OCI-M1 (cell line): ENCODE results near the gene BFSP2.
A peak's percentile ranks its signal among the peaks of the same experiment; 100 is the strongest.

ENCODE experiments used
- DNase-seq: peaks from one replicate; lab custom pipeline; 2025; lab: John Stamatoyannopoulos, UW

BFSP2 gene

DNA sequence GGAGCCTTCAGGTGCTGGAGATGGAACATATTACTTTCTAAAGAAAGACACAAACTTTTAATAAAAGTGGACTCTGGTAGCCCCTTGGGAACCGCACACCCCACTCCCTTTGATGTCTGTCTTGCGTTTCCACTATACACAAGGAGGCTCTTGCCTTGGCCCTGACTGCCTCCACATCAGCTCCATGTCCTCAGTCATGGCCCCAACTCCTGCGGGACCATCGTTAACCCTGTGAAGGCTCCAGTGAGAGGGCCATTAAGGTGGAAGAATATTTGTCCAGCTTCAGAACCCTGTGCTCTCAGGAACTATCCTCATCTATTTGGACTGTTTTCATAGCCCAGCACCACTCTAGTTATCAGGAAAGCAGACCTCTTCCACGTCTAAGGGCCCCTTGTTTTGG, 16.1 kb upstream of the BFSP2 start:
- no peak for DNase-seq

GRCh38 chr3:133384331-133385027, 15.4 kb upstream of the BFSP2 start:
- peak; percentile 56 for DNase-seq

GRCh38 chr3:133386876-133387275, 13.0 kb upstream of the BFSP2 start:
- no peak for DNase-seq

DNA sequence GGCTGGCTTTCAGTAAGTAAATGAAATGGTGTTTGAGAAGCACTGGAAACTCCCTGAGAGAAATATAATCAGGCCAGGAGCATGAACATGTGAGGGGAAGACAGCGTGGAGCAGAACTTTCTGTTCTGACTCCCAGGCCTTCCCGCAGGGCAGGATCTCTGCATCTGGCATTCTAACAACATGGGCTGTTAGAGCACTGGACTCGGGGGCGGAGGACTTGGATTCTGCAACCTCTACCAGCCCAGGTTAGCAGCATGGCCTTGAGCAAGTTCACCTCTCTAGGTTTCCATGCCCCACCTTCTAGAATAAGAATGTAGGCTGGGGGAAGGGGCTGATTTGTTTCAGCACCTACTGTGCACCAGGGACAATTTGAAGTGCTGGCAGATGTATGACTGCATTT, 12.5 kb upstream of the BFSP2 start:
- no peak for DNase-seq

DNA sequence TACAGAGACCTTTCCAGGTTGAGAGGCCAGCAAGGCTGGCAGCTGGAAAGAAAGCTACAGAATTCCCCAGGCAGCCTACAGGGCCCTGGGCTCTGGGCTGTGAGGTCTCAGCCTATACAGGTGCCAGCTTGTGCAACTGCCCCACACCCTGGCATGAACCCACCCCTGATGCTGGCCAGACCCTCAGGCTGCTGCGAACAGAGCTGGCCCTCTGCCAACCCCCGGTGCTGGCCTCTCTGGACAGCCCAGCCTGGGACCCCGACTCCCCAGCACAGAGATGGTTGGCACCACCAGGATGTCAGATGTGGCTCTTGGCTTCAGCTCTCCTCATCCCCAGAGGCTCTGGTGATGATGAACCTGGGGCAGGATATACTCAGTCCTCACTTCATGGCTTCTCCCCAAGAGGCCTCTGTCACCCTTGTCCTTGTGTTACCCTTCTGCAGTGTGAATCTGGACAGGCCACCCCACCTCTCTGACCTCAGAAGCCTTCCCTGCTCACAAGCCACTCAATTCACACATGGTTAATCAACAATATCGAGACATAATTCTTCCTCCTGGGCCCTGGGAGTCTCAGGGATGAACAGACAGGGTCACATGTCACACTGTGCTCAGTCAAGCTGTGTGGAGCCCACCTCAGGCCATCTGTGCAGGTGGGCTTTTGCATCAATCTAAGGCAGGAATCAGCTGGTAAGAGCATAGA, 11.0 kb upstream of the BFSP2 start:
- no peak for DNase-seq

DNA sequence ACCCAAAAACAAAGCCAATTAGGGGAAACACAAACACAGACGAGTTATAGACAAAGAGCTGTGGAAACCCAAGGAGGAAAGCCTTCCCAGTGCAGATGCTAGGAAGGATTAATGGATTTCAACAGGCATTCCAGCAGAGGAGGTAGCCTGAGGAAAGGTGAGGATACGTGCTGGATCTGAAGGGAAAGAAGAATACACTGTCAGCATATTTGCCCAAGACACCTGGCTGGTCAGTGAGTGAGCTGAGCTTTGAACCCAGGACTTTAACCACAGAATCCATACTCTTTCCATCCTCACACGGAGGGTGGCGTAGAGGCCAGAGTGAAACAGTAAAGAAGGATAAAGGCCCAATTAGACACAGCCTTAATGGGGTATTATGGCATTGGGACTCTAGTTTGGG, 9.1 kb upstream of the BFSP2 start:
- DNase-seq, result no peak

GRCh38 chr3:133393204-133393603, 6.7 kb upstream of the BFSP2 start:
- peak; percentile 55 for DNase-seq

GRCh38 chr3:133393691-133394474, 6.0 kb upstream of the BFSP2 start:
- peak; percentile 31 for DNase-seq

GRCh38 chr3:133394561-133395311, 5.1 kb upstream of the BFSP2 start:
- DNase-seq, result no peak

- no peak for DNase-seq
Measured at GRCh38 chr3:133396906-133397305, 3.0 kb upstream of the BFSP2 start.

DNA sequence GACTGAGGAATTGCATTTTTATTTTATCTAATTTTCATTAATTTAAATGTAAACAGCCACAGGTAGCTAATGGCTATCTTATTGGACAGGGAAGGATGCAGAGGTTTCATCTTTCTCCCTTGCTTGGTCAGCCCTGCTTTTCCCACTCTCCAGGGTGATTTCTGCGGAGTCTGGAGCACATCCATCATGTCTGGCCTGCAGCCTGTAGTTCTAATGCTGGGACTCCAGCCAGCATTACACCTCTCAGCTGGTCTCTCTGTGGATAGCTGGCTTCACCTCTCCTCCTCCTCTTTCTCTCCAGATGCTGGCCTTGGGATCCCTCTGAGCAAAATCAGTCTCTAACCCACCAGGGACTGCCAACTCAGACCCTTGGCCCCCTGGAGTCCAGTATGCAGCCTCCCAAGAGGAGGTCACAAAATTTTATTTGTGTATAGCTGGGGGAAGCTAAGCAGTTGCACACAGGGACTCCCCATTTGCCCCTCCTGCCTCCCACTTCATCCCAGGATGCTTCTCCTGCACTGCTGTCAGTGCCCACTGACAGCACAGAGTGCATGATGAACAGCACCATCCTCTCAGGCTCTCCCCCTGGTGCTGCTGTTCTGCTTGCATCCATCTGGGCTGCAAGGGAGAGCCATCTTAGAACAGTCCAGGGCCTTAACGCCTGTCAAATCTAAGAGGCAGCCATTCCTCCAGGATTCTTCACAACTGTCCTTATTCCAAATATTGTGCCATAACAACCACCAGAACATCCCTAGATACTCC, 1.7 kb downstream of the BFSP2 start:
- no peak for DNase-seq

- no peak for DNase-seq
Measured at GRCh38 chr3:133404920-133405319, 5.1 kb downstream of the BFSP2 start.

- DNase-seq, result no peak
Measured at GRCh38 chr3:133408366-133408765, 8.5 kb downstream of the BFSP2 start.

DNA sequence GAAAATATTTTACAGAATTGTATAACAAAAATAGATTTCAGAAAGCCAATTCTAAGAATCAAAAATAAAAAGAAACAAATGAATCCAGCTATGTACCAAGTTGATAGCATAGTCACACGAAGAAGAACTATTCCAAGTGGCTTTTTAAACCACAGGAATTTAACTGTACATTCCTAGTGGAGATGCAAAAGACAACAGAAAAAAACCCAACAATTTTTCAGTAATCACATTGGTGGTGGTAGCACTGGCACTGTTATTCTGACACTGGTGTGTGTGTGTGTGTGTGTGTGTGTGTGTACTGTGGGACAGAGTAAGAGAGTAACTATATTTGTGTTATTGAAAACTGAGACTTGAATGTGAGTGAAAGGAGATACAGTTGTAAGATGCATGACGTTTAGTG, 9.1 kb downstream of the BFSP2 start:
- no peak for DNase-seq

GRCh38 chr3:133410191-133410892, 10.5 kb downstream of the BFSP2 start:
- DNase-seq, result no peak

GRCh38 chr3:133412183-133413132, 12.6 kb downstream of the BFSP2 start:
- no peak for DNase-seq

DNA sequence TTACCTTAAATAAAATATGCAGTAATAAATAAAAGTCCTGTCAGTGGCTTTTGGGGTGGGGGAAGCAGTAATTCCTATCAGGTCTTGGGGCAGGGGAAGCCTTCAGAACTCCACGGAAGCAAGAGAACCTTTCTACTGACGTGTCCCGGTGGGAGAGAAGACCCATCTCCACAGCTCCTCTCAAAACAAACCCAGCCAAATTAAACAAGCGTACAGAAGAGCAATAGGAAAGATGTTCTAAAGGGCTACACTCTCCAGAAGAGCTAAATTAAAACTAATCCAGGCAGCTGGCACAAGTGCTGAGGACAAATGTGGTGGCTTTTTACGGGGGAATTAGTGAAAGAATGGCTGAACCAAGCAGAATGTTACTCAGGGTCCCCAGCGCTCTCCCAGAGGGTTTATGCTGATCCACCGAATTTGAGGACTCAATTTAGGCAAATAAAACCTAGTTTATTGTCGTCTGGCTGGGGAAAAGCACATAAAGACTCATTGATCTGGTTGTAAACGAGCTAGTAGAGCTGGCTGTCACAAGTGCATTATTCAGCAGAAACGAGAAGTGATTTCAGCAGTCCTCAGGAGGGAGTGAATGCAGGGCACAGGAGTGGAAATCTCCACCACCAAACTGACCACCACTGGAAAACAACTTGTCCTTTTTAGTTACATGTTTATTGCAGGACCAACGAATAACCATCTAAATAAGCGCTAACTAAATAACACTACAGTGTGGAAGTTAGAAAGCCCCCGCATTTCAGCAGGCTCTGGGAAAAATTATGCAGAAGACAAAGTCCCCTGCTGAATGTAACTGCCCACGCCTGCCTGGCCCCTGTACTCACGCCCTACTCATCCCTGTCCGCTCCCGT, 13.5 kb downstream of the BFSP2 start:
- DNase-seq, result peak; percentile 78

- DNase-seq, result no peak
Measured at GRCh38 chr3:133414021-133414392, 14.2 kb downstream of the BFSP2 start.

DNA sequence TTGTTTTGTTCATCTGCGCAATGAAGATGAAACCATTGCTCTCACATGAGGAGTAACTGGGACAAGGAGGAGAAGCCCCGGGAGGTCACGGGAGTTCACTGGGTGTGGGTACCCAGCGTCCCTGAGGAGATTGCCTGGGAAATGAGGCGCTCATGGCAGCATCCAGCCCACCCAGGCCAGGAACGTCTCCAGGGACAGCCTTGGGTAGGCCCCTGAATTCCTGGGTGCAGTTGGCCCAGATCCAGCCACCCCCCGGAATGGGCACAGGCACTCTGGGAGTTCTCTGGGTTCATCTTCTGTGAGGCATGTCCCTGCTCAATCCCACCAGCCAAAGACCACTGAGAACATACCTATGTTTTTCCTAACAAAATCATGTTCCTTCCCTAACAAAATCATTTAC, 18.5 kb downstream of the BFSP2 start:
- no peak for DNase-seq
